Erythroblast (primary cell): ENCODE results near the gene OR2H1.

ENCODE experiments used
- GATA1 ChIP-seq: IDR thresholded peaks from 2 replicates; pipeline ENCODE4 v1.6.1; 2011; ENCODE audit warnings: low read depth, mild to moderate bottlenecking, control low read depth, low read length, moderate library complexity
- POLR2A ChIP-seq: IDR thresholded peaks from 2 replicates; pipeline ENCODE4 v1.6.1; 2011; ENCODE audit warnings: mild to moderate bottlenecking, low read length

- TF ChIP-seq POLR2A (no peak), GATA1 (no peak)
Measured at GRCh38 chr6:29462022-29462421, 5.1 kb downstream of the OR2H1 start.
